Stimulated activated CD4-positive, alpha-beta T cell treated with anti-CD3 and anti-CD28 coated beads, Interleukin-15, amount 100 ng/mL, for 48 hours (primary cell): ENCODE results near the gene GRIN2D.

Source experiments
- DNase-seq, 2 donors: peaks; one replicate each; pipeline ENCODE4 v3.0.0-alpha.2; 2020; ENCODE audit warnings: low read depth in 2 of 2

GRIN2D gene

GRCh38 chr19:48398102-48398374, 4.6 kb downstream of the GRIN2D start:
- no peak for DNase-seq

- peak; percentile 84 for DNase-seq
These were observed 5.1 kb downstream of the GRIN2D start for GRCh38 chr19:48398375-48399235.

GRCh38 chr19:48400018-48400742, 6.7 kb downstream of the GRIN2D start:
- DNase-seq = no peak

GRCh38 chr19:48401287-48401686, 7.8 kb downstream of the GRIN2D start:
- no peak for DNase-seq

- no peak for DNase-seq
These were observed 10.1 kb downstream of the GRIN2D start for GRCh38 chr19:48403606-48404005.

GRCh38 chr19:48405010-48405659, 11.7 kb downstream of the GRIN2D start:
- DNase-seq = no peak

GRCh38 chr19:48405850-48406249, 12.4 kb downstream of the GRIN2D start:
- no peak for DNase-seq

- no peak for DNase-seq
These were observed 20.6 kb downstream of the GRIN2D start for GRCh38 chr19:48413879-48414587.

- DNase-seq = peak; percentile 77 to 85
These were observed 21.9 kb downstream of the GRIN2D start for GRCh38 chr19:48415395-48415794.

GRCh38 chr19:48415806-48416221, 22.3 kb downstream of the GRIN2D start:
- DNase-seq = no peak

GRCh38 chr19:48417421-48417820, 24.0 kb downstream of the GRIN2D start:
- DNase-seq = no peak

- no peak for DNase-seq
These were observed 25.0 kb downstream of the GRIN2D start for GRCh38 chr19:48418317-48419064.

GRCh38 chr19:48419158-48419920, 25.9 kb downstream of the GRIN2D start:
- DNase-seq = peak; percentile 66 to 81

GRCh38 chr19:48421548-48421947, 28.1 kb downstream of the GRIN2D start:
- DNase-seq = no peak

- no peak for DNase-seq
These were observed 31.3 kb downstream of the GRIN2D start for GRCh38 chr19:48424694-48425219.

GRCh38 chr19:48428670-48429069, 35.2 kb downstream of the GRIN2D start:
- no peak for DNase-seq

GRCh38 chr19:48433337-48433736, 39.9 kb downstream of the GRIN2D start:
- no peak for DNase-seq

GRCh38 chr19:48436586-48436985, 43.1 kb downstream of the GRIN2D start:
- no peak for DNase-seq

GRCh38 chr19:48441360-48442050, 48.0 kb downstream of the GRIN2D start:
- no peak for DNase-seq
